K562 (cell line): ENCODE measurements around the gene COMMD4. TPM values are rescaled to one million over a fixed set of nuclear protein-coding genes. Genes with fewer than 3 reads are reported as not detected.

Source experiments
- BRD9 ChIP-seq: fragments of 450-650 bp; IDR thresholded peaks from 2 replicates; pipeline ENCODE4 v1.6.1; 2018; ENCODE audit warnings: low read depth; ENCODE audit not compliant: partially characterized antibody
- ESRRB ChIP-seq: fragments of 250-450 bp; sonication (Bioruptor Pico); IDR thresholded peaks from 2 replicates; pipeline ENCODE4 v1.5.0; 2020; ENCODE audit warnings: mild to moderate bottlenecking, moderate library complexity, borderline replicate concordance
- GABPA ChIP-seq: fragments of 200-800 bp; sonication (Bioruptor generic); conservative IDR thresholded peaks from 2 replicates; pipeline ENCODE4 v1.6.1; 2016; ENCODE audit warnings: low read depth, missing genetic modification characterization, missing compliant biosample characterization
- KLF1 ChIP-seq: fragments of 450-650 bp; IDR thresholded peaks from 2 replicates; pipeline ENCODE4 v1.6.1; 2016; ENCODE audit warnings: missing genetic modification characterization, missing compliant biosample characterization
- MBD2 ChIP-seq: sonication (generic); IDR thresholded peaks from 2 replicates; pipeline ENCODE4 v1.6.1; 2016; ENCODE audit warnings: low read depth, borderline replicate concordance
- ZBTB7A ChIP-seq: IDR thresholded peaks from 2 replicates; pipeline ENCODE4 v1.6.1; 2011; ENCODE audit warnings: low read depth, mild to moderate bottlenecking, low read length, moderate library complexity, borderline replicate concordance; ENCODE audit not compliant: control insufficient read depth
- polyA plus RNA-seq, 8 experiments: library from polyadenylated mRNA; depleted of rRNA in 4 of 8; stranded (reverse) in 5 of 8; unstranded in 3 of 8; fragments of >200 nt; fragmentation: Nextera tagmentation in 2 of 8; fragmentation: Illumina TruSeq in 1 of 8; extraction: Ambion mirVana in 2 of 8; extraction: Trizol in 1 of 8; gene quantifications; 2 replicates each; pipeline versions ENCODE4 v1.2.1 to v1.2.3, GENCODE V29; 2011 to 2014; ENCODE audit warnings: inconsistent platforms in 1 of 8, missing spikeins in 1 of 8
- total RNA-seq, 7 experiments: library from RNA; depleted of rRNA in 6 of 7; stranded (reverse); fragments of >200 nt in 6 of 7; fragmentation: Illumina TruSeq in 2 of 7; extraction: Trizol in 2 of 7; gene quantifications; 2 replicates each; pipeline versions ENCODE4 v1.2.1 to v1.2.3, GENCODE V29; 2011 to 2021; ENCODE audit warnings: low replicate concordance in 1 of 7
- TF ChIP-seq, protein P1 (sequence below), 3 experiments: fragments of 200-800 bp in 1 of 3; sonication (Bioruptor generic) in 1 of 3; sonication (generic) in 1 of 3; formaldehyde crosslinking in 1 of 3; IDR thresholded peaks; 2 replicates each; pipeline versions ENCODE4 v1.6.1 to v1.8.0; 2016 to 2022; ENCODE audit warnings: mild to moderate bottlenecking in 2 of 3, missing compliant biosample characterization in 2 of 3, missing genetic modification characterization in 2 of 3, missing genetic modification reagents in 1 of 3
- TF ChIP-seq, protein P2 (sequence below): fragments of 200-800 bp; sonication (Bioruptor generic); IDR thresholded peaks from 2 replicates; pipeline ENCODE4 v1.6.1; 2017; ENCODE audit warnings: missing genetic modification characterization, missing compliant biosample characterization
- TF ChIP-seq, protein P3 (sequence below), 2 experiments: fragments of 250-450 bp in 1 of 2; fragments of 450-650 bp in 1 of 2; sonication (Bioruptor Pico) in 1 of 2; IDR thresholded peaks; 2 replicates each; pipeline versions ENCODE4 v1.6.1 to v1.8.0; 2016 to 2021; ENCODE audit warnings: mild to moderate bottlenecking in 2 of 2, moderate library complexity in 2 of 2, missing compliant biosample characterization in 1 of 2, missing genetic modification characterization in 1 of 2
- TF ChIP-seq, protein P4 (sequence below): sonication (generic); formaldehyde crosslinking; IDR thresholded peaks from 2 replicates; pipeline ENCODE4 v1.8.0; 2022; ENCODE audit warnings: mild to moderate bottlenecking, missing genetic modification reagents
- TF ChIP-seq, protein P5 (sequence below), 2 experiments: IDR thresholded peaks; 2 replicates each; pipeline ENCODE4 v1.6.1; 2012; ENCODE audit warnings: improper control_type of control experiment in 2 of 2, low read depth in 2 of 2, low read length in 2 of 2, borderline replicate concordance in 1 of 2
- TF ChIP-seq, protein P6 (sequence below): fragments of 250-450 bp; sonication (Bioruptor Pico); IDR thresholded peaks from 2 replicates; pipeline ENCODE4 v1.5.0; 2021
- TF ChIP-seq, protein P7 (sequence below): fragments of 450-650 bp; IDR thresholded peaks from 2 replicates; pipeline ENCODE4 v1.6.1; 2014; ENCODE audit warnings: low read depth, mild to moderate bottlenecking, moderate library complexity, borderline replicate concordance

The COMMD4 gene
- total and polyA plus RNA-seq, 9 of the 15 experiments (the other 6 are each of a cell fraction or from before 2014, with no cell fraction given): 20.4 to 140 (median 63.9) TPM

DNA sequence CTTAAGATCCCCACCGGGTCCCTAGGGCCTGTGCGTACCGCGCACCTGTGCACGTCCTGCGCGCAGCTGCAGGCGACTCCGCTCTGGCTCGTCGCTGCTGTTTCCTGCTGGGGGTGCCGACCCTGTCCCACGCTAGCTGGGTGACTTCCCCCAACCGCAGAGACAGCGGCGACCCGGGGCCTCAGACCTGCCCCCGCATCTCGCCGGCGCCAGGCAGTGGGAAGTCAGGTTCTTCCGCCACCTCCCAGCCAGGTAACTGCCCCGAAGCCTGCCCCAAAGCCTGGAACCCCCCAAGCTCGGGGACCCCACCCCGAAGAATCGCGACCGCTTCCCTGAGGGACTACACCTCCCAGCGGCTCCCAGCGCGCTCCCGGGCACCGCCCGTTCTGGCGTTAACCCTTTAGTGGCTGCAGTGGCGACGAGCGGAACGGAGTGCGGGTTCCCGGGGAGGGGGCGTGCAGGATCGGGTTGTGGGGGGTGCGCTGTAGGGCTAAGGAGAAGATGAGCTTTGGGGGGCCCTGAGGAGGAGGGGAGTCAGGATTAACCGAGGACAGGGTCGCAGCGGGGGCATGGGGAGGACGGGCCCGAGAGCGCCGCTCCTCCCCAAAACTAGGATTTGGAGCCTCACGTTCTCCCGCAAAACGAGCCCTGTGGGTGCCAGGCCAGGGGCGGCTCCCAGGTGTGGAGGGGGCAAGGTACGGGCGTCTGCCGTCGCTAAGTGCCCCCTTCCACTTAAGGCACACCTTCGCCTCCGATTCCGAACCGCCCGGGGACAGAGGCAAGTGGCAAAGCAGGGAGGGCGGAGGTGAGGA is 11.6 kb downstream of the COMMD4 start (continued):
- TF ChIP-seq, protein P1, sequence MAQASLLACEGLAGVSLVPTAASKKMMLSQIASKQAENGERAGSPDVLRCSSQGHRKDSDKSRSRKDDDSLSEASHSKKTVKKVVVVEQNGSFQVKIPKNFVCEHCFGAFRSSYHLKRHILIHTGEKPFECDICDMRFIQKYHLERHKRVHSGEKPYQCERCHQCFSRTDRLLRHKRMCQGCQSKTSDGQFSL (CRISPR knock-in tag; IDR thresholded peaks at IDR 0.05): peak; percentile 31; the same call in 1 of the 2 replicates
- TF ChIP-seq, protein P1 (tag; IDR thresholded peaks at IDR 0.05): no peak
- TF ChIP-seq, protein P2, sequence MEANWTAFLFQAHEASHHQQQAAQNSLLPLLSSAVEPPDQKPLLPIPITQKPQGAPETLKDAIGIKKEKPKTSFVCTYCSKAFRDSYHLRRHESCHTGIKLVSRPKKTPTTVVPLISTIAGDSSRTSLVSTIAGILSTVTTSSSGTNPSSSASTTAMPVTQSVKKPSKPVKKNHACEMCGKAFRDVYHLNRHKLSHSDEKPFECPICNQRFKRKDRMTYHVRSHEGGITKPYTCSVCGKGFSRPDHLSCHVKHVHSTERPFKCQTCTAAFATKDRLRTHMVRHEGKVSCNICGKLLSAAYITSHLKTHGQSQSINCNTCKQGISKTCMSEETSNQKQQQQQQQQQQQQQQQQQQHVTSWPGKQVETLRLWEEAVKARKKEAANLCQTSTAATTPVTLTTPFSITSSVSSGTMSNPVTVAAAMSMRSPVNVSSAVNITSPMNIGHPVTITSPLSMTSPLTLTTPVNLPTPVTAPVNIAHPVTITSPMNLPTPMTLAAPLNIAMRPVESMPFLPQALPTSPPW (CRISPR knock-in tag): peak; percentile 50; the same call in 1 of the 2 replicates
- peak; percentile 62; the same call in 1 of the 2 replicates for TF ChIP-seq ZBTB7A
- TF ChIP-seq, protein P3, sequence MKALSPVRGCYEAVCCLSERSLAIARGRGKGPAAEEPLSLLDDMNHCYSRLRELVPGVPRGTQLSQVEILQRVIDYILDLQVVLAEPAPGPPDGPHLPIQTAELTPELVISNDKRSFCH (CRISPR knock-in tag; IDR thresholded peaks at IDR 0.05): no peak
- TF ChIP-seq, protein P3 (tag; IDR thresholded peaks at IDR 0.05): peak; percentile 29; the same call in 1 of the 2 replicates
- peak; percentile 36; the same call in 1 of the 2 replicates for TF ChIP-seq GABPA (tag)
- TF ChIP-seq KLF1 (tag): peak; percentile 25; the same call in 1 of the 2 replicates
- TF ChIP-seq, protein P4, sequence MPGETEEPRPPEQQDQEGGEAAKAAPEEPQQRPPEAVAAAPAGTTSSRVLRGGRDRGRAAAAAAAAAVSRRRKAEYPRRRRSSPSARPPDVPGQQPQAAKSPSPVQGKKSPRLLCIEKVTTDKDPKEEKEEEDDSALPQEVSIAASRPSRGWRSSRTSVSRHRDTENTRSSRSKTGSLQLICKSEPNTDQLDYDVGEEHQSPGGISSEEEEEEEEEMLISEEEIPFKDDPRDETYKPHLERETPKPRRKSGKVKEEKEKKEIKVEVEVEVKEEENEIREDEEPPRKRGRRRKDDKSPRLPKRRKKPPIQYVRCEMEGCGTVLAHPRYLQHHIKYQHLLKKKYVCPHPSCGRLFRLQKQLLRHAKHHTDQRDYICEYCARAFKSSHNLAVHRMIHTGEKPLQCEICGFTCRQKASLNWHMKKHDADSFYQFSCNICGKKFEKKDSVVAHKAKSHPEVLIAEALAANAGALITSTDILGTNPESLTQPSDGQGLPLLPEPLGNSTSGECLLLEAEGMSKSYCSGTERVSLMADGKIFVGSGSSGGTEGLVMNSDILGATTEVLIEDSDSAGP (CRISPR knock-in tag): no peak
- no peak for TF ChIP-seq ESRRB (CRISPR knock-in tag)
- no peak for TF ChIP-seq BRD9
- TF ChIP-seq, protein P5, sequence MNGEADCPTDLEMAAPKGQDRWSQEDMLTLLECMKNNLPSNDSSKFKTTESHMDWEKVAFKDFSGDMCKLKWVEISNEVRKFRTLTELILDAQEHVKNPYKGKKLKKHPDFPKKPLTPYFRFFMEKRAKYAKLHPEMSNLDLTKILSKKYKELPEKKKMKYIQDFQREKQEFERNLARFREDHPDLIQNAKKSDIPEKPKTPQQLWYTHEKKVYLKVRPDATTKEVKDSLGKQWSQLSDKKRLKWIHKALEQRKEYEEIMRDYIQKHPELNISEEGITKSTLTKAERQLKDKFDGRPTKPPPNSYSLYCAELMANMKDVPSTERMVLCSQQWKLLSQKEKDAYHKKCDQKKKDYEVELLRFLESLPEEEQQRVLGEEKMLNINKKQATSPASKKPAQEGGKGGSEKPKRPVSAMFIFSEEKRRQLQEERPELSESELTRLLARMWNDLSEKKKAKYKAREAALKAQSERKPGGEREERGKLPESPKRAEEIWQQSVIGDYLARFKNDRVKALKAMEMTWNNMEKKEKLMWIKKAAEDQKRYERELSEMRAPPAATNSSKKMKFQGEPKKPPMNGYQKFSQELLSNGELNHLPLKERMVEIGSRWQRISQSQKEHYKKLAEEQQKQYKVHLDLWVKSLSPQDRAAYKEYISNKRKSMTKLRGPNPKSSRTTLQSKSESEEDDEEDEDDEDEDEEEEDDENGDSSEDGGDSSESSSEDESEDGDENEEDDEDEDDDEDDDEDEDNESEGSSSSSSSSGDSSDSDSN (IDR thresholded peaks at IDR 0.05; ENCODE audit: borderline replicate concordance in 1 of 2, low read depth in 2 of 2, low read length in 2 of 2): 0 out of 4 replicates have a peak, but pooled peaks of 1 of the 2 experiments have one; percentile 27
- TF ChIP-seq, protein P6, sequence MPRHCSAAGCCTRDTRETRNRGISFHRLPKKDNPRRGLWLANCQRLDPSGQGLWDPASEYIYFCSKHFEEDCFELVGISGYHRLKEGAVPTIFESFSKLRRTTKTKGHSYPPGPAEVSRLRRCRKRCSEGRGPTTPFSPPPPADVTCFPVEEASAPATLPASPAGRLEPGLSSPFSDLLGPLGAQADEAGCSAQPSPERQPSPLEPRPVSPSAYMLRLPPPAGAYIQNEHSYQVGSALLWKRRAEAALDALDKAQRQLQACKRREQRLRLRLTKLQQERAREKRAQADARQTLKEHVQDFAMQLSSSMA (CRISPR knock-in tag): no peak
- TF ChIP-seq, protein P7, sequence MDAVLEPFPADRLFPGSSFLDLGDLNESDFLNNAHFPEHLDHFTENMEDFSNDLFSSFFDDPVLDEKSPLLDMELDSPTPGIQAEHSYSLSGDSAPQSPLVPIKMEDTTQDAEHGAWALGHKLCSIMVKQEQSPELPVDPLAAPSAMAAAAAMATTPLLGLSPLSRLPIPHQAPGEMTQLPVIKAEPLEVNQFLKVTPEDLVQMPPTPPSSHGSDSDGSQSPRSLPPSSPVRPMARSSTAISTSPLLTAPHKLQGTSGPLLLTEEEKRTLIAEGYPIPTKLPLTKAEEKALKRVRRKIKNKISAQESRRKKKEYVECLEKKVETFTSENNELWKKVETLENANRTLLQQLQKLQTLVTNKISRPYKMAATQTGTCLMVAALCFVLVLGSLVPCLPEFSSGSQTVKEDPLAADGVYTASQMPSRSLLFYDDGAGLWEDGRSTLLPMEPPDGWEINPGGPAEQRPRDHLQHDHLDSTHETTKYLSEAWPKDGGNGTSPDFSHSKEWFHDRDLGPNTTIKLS: 0 out of 2 replicates have a peak, but pooled peaks have one; percentile 33
- TF ChIP-seq MBD2: peak; percentile 19; the same call in 1 of the 2 replicates
